ENCODE data around the gene PCTP.
A peak's percentile ranks its signal among the peaks of the same experiment; 100 is the strongest.

The PCTP gene

DNA sequence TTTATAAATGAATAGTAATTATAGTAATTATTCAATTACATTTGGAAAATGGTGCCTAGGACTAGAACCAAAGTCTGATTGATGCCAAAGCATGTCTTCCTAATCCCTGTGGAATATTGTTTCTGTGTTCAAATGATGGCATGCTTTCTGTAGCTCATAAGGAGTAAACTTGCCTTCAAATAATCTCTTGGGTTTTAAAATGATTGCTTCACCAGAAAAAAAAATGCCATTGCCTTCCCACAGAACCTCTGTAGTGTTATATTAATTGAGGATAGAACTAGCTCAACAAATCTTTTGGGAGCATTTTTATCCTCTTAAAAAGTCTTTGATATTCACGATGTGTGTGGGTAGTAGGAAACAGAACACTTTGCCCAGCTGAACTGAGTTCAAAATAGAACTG is 20.5 kb upstream of the PCTP start:
- no peak overlapping the region for H3K4me3 ChIP-seq (ENCODE audit: low read depth, low read length)
- no peak for DNase-seq (ENCODE audit: low read depth, low spot score)
- TF ChIP-seq, protein P1, sequence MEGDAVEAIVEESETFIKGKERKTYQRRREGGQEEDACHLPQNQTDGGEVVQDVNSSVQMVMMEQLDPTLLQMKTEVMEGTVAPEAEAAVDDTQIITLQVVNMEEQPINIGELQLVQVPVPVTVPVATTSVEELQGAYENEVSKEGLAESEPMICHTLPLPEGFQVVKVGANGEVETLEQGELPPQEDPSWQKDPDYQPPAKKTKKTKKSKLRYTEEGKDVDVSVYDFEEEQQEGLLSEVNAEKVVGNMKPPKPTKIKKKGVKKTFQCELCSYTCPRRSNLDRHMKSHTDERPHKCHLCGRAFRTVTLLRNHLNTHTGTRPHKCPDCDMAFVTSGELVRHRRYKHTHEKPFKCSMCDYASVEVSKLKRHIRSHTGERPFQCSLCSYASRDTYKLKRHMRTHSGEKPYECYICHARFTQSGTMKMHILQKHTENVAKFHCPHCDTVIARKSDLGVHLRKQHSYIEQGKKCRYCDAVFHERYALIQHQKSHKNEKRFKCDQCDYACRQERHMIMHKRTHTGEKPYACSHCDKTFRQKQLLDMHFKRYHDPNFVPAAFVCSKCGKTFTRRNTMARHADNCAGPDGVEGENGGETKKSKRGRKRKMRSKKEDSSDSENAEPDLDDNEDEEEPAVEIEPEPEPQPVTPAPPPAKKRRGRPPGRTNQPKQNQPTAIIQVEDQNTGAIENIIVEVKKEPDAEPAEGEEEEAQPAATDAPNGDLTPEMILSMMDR (IDR thresholded peaks at IDR 0.05; ENCODE audit: insufficient read depth, low read length, missing control alignments): no peak
- POLR2A ChIA-PET: no interaction called here
- CTCF ChIA-PET: interaction anchor here (0.9 to 13.8 kb wide), 4 partner anchors 9 to 128 kb away, joined by 3 to 184 read pairs (median 3); partner anchors contain the start of genes PCTP and TMEM100

DNA sequence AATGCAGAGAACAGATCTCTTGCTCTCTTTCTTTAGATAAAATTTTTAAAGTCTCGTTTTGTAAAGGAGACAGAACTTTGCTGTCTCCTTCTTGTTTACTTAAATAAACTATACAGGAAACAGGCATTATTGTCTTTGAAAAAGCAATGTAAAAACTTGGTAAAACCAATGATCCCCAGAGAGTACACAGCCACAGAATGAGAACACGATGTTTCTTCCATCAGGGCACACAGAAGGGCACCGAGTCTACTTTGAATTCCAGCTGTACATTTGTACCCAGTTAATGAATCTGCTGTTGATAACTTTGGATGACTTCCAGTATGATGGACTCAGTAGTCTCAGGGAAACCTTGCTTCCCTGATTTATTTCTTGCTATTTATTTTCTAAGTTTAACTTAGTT is 20.0 kb upstream of the PCTP start:
- H3K4me3 ChIP-seq (ENCODE audit: low read depth, low read length): no peak overlapping the region
- TF ChIP-seq, protein P1 (IDR thresholded peaks at IDR 0.05; ENCODE audit: insufficient read depth, low read length, missing control alignments): no peak
- DNase-seq (ENCODE audit: low read depth, low spot score): no peak
- CTCF ChIA-PET: interaction anchor here (0.9 to 13.8 kb wide), 4 partner anchors 9 to 129 kb away, joined by 3 to 184 read pairs (median 3); partner anchors contain the start of genes PCTP and TMEM100
- POLR2A ChIA-PET: no interaction called here

DNA sequence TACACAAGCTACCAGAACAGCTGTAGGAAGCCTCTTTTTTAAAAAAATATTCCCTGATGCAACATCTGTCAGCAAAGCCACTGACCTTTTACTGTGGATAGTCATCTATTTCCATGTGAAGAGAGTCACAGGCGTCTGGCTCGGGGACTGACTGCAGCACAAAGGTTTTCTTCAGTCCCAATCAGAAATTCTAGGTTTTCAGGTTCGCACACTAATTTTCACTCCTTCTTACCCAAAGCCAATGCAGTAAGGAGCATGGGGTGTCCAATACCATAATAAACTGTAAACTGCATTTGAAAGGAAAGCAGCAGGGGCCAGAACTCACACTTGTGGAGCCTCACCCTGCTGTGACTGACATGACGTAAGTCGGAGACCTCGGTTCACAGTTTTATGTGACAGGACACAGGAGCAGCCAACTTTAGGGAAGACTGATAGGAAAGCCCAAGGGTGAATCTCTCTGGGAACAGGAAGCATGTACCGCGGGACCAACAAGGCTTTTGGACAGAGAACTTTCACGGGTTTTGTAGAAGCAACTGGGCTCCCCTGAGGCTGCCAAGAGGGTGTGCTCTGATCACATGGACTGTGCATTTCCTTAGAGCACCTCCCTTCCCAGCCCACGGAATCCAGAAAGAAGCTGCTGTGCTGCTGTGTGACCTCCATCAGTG is 19.1 kb upstream of the PCTP start:
- POLR2A ChIA-PET: no interaction called here
- no peak overlapping the region for H3K4me3 ChIP-seq (ENCODE audit: low read depth, low read length)
- DNase-seq (ENCODE audit: low read depth, low spot score): no peak
- CTCF ChIA-PET: interaction anchor here (5.4 to 13.8 kb wide), 2 partner anchors 11 to 204 kb away, joined by 54 to 184 read pairs; partner anchors contain the start of gene TMEM100
- TF ChIP-seq, protein P1 (IDR thresholded peaks at IDR 0.05; ENCODE audit: insufficient read depth, low read length, missing control alignments): no peak

DNA sequence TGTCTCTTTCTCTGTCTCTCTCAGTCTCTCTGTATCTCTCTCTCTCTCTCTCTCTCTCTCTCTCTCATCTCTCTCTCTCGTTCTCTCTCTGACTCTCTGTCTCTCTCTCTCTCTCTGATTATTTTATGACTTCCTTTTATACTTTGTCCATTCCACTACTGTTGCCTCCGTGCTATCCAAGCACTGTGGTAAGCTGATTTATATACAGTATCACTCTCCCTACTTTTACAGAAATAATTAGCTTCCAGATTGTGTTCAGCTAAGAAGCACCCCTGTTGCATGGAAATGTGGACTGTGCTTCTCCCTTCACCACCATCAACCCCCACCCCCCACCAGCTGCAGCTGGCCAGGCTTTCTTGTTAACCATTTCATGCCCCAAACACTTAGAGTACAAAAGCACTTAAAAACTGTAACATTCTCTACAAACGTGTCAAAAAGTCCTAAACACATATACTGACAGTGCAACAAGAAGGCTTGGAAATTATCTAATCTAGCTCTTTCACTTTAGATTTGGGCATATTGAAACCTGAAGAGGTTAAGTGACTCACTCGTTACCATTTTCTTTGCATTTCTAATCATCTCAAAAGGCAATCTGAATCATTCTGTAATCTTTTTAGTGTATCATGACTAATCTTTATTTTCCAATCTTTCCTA is 16.6 kb upstream of the PCTP start:
- CTCF ChIA-PET: interaction anchor here (0.5 to 13.8 kb wide), 16 partner anchors 9 to 1026 kb away, joined by 3 to 184 read pairs (median 4); partner anchors contain the start of genes MMD, PCTP and TMEM100
- TF ChIP-seq, protein P1 (IDR thresholded peaks at IDR 0.05; ENCODE audit: insufficient read depth, low read length, missing control alignments): no peak
- H3K4me3 ChIP-seq (ENCODE audit: low read depth, low read length): no peak overlapping the region
- no peak for DNase-seq (ENCODE audit: low read depth, low spot score)
- POLR2A ChIA-PET: interaction anchor here (2.1 kb wide), 1 partner anchor 17 kb away, joined by 13 read pairs; the partner anchor contains the start of gene PCTP

DNA sequence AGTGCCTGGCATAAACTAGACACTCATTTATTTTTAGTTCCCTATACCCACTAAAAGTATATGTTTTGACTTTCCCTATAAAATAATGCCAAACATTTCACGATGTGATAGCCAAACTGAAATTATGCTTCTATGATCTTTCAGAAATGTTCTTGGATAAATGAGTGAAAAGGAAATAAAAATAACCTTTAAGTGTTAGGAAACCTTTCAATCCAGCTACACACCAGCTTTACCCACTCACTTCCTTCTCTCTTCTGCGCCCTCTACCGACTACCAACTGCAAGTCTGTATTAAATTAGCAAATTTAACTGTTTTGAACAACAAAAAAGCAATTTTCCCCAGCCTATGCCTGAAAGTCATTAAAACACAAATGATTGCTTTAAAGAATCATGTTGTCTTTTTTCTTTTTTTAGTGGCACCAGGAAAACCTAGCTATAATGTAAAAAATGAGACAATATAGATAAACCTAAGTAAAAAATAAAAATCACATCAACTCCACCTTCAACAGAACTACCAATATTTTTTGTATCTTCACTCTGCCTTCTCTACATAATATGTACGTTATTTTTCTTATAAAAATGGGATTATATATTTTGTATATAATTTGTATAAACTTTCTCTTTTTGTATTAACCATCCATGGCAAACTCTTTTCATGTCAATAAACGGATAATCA is 15.0 kb upstream of the PCTP start:
- no peak overlapping the region for H3K4me3 ChIP-seq (ENCODE audit: low read depth, low read length)
- ChIA-PET CTCF (interaction anchor here (0.9 to 13.8 kb wide), 17 partner anchors 11 to 222 kb away, joined by 3 to 184 read pairs (median 4); partner anchors contain the start of genes PCTP and TMEM100), POLR2A (interaction anchor here (2.1 kb wide), 1 partner anchor 15 kb away, joined by 13 read pairs; the partner anchor contains the start of gene PCTP)
- TF ChIP-seq, protein P1 (IDR thresholded peaks at IDR 0.05; ENCODE audit: insufficient read depth, low read length, missing control alignments): peak; percentile 54
- DNase-seq (ENCODE audit: low read depth, low spot score): no peak
